Endothelial cell of umbilical vein (primary cell): ENCODE results near the gene LHX1. TPM values are rescaled to one million over a fixed set of nuclear protein-coding genes. Genes with fewer than 3 reads are reported as not detected.

ENCODE experiments used
- BruUV-seq: library from RNA; stranded (reverse); fragments of 400-500 nt; replicated peaks from 2 replicates; lab custom pipeline; 2021; lab: Mats Ljungman, UMichigan
- CTCF ChIA-PET: fragments of 300-600, 350-600 bp; sonication (Branson Sonifier 250); formaldehyde crosslinking; loops from one replicate; lab custom pipeline; 2021; ENCODE audit warnings: antibody characterized with exemption, inconsistent platforms; lab: Charles Lee
- POLR2A ChIA-PET: fragments of 300-600, 350-600 bp; sonication (Branson Sonifier 250); formaldehyde crosslinking; loops from one replicate; lab custom pipeline; 2021; ENCODE audit warnings: antibody characterized with exemption, inconsistent platforms; lab: Charles Lee
- DNase-seq: peaks from one replicate; pipeline ENCODE4 v3.0.0-alpha.2; 2011; ENCODE audit warnings: low read depth, low spot score
- FAIRE-seq: peaks from 2 replicates; lab custom pipeline; 2011; peaks lifted over from hg19 to GRCh38; lab: Jason Lieb, UNC
- H2AFZ ChIP-seq: 2 replicates; pipeline ENCODE4 v1.6.0; 2012; ENCODE audit warnings: low read depth, low read length, control low read depth, inconsistent platforms
- H3K27ac ChIP-seq: 2 replicates; pipeline ENCODE4 v1.5.1; 2011; ENCODE audit warnings: low read depth, mild to moderate bottlenecking, control low read depth, low read length, moderate library complexity; ENCODE audit not compliant: insufficient read depth
- H3K27me3 ChIP-seq, 2 experiments: 2 replicates each; pipeline versions ENCODE4 v1.6.0 to v1.6.1; 2011; ENCODE audit warnings: low read length in 2 of 2, mixed read lengths in 1 of 2; ENCODE audit not compliant: control insufficient read depth in 2 of 2, insufficient read depth in 2 of 2
- H3K36me3 ChIP-seq, 2 experiments: 2 replicates in 1 of 2; 3 replicates in 1 of 2; pipeline ENCODE4 v1.5.1; 2011; ENCODE audit warnings: low read length in 2 of 2, mild to moderate bottlenecking in 1 of 2, moderate library complexity in 1 of 2; ENCODE audit not compliant: control insufficient read depth in 2 of 2, insufficient read depth in 2 of 2; ENCODE audit errors: extremely low read depth in 1 of 2
- H3K4me1 ChIP-seq: 3 replicates; pipeline ENCODE4 v1.5.1; 2011; ENCODE audit warnings: mild to moderate bottlenecking, low read length; ENCODE audit not compliant: control insufficient read depth, insufficient read depth; ENCODE audit errors: extremely low read depth
- H3K4me2 ChIP-seq: 2 replicates; pipeline ENCODE4 v1.6.1; 2011; ENCODE audit warnings: low read length, control low read depth, mixed read lengths; ENCODE audit not compliant: insufficient read depth
- H3K4me3 ChIP-seq, 3 experiments: fragments of 200-600 bp in 1 of 3; sonication (generic), shearing (Covaris generic) in 1 of 3; replicated peaks in 1 of 3; 2 replicates each; pipeline ENCODE4 v1.5.1; 2011 to 2016; ENCODE audit warnings: control low read depth in 3 of 3, low read length in 3 of 3, mild to moderate bottlenecking in 2 of 3, inconsistent platforms in 1 of 3, low read depth in 1 of 3, moderate library complexity in 1 of 3; ENCODE audit not compliant: insufficient read depth in 1 of 3
- H3K79me2 ChIP-seq: 2 replicates; pipeline ENCODE4 v1.6.0; 2012; ENCODE audit warnings: low read length, inconsistent platforms; ENCODE audit not compliant: control insufficient read depth, insufficient read depth
- H3K9ac ChIP-seq: replicated peaks from 2 replicates; pipeline ENCODE3; 2011; ENCODE audit warnings: low read length, control low read depth; ENCODE audit not compliant: insufficient read depth; ENCODE audit errors: extremely low read depth
- H3K9me1 ChIP-seq: replicated peaks from 3 replicates; pipeline ENCODE4 v1.6.0; 2011; ENCODE audit warnings: mild to moderate bottlenecking, low read length; ENCODE audit not compliant: control insufficient read depth, insufficient read depth; ENCODE audit errors: extremely low read depth
- H3K9me3 ChIP-seq: replicated peaks from 2 replicates; pipeline ENCODE4 v1.5.1; 2012; ENCODE audit warnings: low read length, inconsistent platforms; ENCODE audit not compliant: control insufficient read depth, insufficient read depth
- H4K20me1 ChIP-seq: replicated peaks from 2 replicates; pipeline ENCODE3; 2011; ENCODE audit warnings: mild to moderate bottlenecking, low read length; ENCODE audit not compliant: control insufficient read depth, insufficient read depth; ENCODE audit errors: extremely low read depth
- EZH2 ChIP-seq: IDR thresholded peaks from 2 replicates; pipeline ENCODE4 v1.6.1; 2012; ENCODE audit warnings: borderline replicate concordance, low read depth, mild to moderate bottlenecking, moderate library complexity, low read length, inconsistent platforms; ENCODE audit not compliant: severe bottlenecking
- FOS ChIP-seq: IDR thresholded peaks from 2 replicates; pipeline ENCODE4 v1.6.1; 2011; ENCODE audit warnings: mild to moderate bottlenecking, low read length, moderate library complexity, borderline replicate concordance; ENCODE audit not compliant: insufficient read depth
- GATA2 ChIP-seq: IDR thresholded peaks from 2 replicates; pipeline ENCODE4 v1.7.0; 2011; ENCODE audit warnings: low read depth, mild to moderate bottlenecking, moderate library complexity, mixed read lengths, low read length; ENCODE audit not compliant: insufficient read length, insufficient read depth
- JUN ChIP-seq: IDR thresholded peaks from 2 replicates; pipeline ENCODE4 v1.6.1; 2011; ENCODE audit warnings: borderline replicate concordance, low read depth; ENCODE audit not compliant: insufficient read length, insufficient read depth
- MYC ChIP-seq: IDR thresholded peaks from one replicate; pipeline ENCODE4 v1.6.1; 2011; ENCODE audit warnings: mild to moderate bottlenecking, low read depth, low read length
- POLR2A ChIP-seq: IDR thresholded peaks from 2 replicates; pipeline ENCODE4 v1.6.1; 2012; ENCODE audit warnings: low read depth, mild to moderate bottlenecking, control low read depth, low read length
- POLR2AphosphoS5 ChIP-seq: IDR thresholded peaks from 2 replicates; pipeline ENCODE4 v1.6.1; 2012; ENCODE audit warnings: low read depth, mild to moderate bottlenecking, control low read depth, low read length, moderate library complexity; ENCODE audit not compliant: insufficient read depth
- dilution Hi-C: fragments of 300-500 bp; cut with MboI; formaldehyde crosslinking; loops from one replicate; pipeline ENCODE4 v1.15.0; 2019; ENCODE audit warnings: low sequenced_read_pairs; ENCODE audit not compliant: extremely low pct_ligation_motif_present
- intact Hi-C: fragments of 100-400 bp; cut with micrococcal nuclease; formaldehyde crosslinking; loops from one replicate; pipeline ENCODE4 v1.10.0; 2022
- polyA plus RNA-seq, 4 experiments: library from polyadenylated mRNA; depleted of rRNA in 3 of 4; stranded (reverse) in 3 of 4; unstranded in 1 of 4; fragments of >200 nt; gene quantifications; 2 replicates each; pipeline versions ENCODE4 v1.2.1 to v1.2.3, GENCODE V29; 2011 to 2012; ENCODE audit warnings: missing spikeins in 1 of 4
- total RNA-seq: library from RNA; stranded (reverse); gene quantifications from 2 replicates; pipeline ENCODE4 v1.2.3, GENCODE V29; 2021
- TF ChIP-seq, protein P1 (sequence below): IDR thresholded peaks from 2 replicates; pipeline ENCODE4 v1.6.1; 2011; ENCODE audit not compliant: insufficient read depth, insufficient read length
- TF ChIP-seq, protein P2 (sequence below), 2 donors: IDR thresholded peaks; 1 replicate in 1 of 2; 2 replicates in 1 of 2; pipeline ENCODE4 v1.5.1; 2011; ENCODE audit warnings: low read length in 2 of 2, mild to moderate bottlenecking in 2 of 2, moderate library complexity in 2 of 2, control low read depth in 1 of 2, inconsistent platforms in 1 of 2, low read depth in 1 of 2; ENCODE audit not compliant: insufficient read depth in 1 of 2; ENCODE audit errors: extremely low read depth in 1 of 2

The LHX1 gene
- total and polyA plus RNA-seq, 2 donors (not counting 3 experiments of a cell fraction or from before 2014, with no cell fraction given) = not detected

DNA sequence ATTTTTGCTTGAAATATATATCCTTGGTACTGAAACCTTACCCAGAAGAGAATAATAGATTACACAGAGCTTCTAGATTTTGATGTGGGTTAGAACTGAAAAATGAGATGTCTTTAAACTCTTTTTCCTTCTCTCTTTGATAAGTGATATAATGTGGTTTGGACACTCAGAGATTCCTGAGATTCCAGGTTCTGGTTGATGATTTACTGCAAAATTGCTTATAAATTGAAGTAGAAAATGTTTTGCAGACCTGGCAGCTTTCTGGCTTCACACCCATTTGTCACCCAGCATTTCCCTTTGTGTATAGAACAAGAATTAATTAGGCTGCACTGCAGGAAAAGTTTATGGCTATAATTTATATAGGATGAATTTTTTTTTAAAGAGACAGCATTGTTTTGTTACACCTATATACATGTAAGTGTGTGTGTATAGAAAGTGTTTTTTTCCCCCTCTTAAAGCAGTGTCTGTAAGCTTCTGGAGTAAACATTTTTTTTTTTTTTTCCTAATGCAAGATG, 35.0 kb downstream of the LHX1 start:
- CTCF ChIA-PET = interaction anchor here (1.8 kb wide), 1 partner anchor 10 kb away, joined by 5 read pairs; no protein-coding TSS in a partner anchor
- H3K27ac ChIP-seq = no peak overlapping the region
- no peaks in the 10 kb centered on the region for H3K36me3 ChIP-seq
- TF ChIP-seq, protein P1, sequence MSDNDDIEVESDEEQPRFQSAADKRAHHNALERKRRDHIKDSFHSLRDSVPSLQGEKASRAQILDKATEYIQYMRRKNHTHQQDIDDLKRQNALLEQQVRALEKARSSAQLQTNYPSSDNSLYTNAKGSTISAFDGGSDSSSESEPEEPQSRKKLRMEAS = no peak
- TF ChIP-seq FOS (no peak), GATA2 (no peak), POLR2A (no peak), JUN (no peak), MYC (no peak), POLR2AphosphoS5 (no peak), EZH2 (no peak)
- TF ChIP-seq, protein P2, sequence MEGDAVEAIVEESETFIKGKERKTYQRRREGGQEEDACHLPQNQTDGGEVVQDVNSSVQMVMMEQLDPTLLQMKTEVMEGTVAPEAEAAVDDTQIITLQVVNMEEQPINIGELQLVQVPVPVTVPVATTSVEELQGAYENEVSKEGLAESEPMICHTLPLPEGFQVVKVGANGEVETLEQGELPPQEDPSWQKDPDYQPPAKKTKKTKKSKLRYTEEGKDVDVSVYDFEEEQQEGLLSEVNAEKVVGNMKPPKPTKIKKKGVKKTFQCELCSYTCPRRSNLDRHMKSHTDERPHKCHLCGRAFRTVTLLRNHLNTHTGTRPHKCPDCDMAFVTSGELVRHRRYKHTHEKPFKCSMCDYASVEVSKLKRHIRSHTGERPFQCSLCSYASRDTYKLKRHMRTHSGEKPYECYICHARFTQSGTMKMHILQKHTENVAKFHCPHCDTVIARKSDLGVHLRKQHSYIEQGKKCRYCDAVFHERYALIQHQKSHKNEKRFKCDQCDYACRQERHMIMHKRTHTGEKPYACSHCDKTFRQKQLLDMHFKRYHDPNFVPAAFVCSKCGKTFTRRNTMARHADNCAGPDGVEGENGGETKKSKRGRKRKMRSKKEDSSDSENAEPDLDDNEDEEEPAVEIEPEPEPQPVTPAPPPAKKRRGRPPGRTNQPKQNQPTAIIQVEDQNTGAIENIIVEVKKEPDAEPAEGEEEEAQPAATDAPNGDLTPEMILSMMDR (IDR thresholded peaks at IDR 0.05; ENCODE audit: extremely low read depth in 1 of 2, insufficient read depth in 1 of 2, low read depth in 1 of 2, low read length in 2 of 2) = no peak
- intact Hi-C loops = no loop called here
- peaks cover 11% of the 10 kb centered on the region for H4K20me1 ChIP-seq
- dilution Hi-C loops = no loop called here
- H3K4me2 ChIP-seq = no peak overlapping the region
- H3K9me3 ChIP-seq = no peaks in the 10 kb centered on the region
- H3K9ac ChIP-seq = no peak overlapping the region
- H2AFZ ChIP-seq = no peak overlapping the region
- no peaks in the 10 kb centered on the region for H3K4me1 ChIP-seq
- no peaks in the 10 kb centered on the region for H3K27me3 ChIP-seq
- no peak overlapping the region for H3K4me3 ChIP-seq
- H3K9me1 ChIP-seq = no peaks in the 10 kb centered on the region
- DNase-seq (no peak), FAIRE-seq (no peak)
- POLR2A ChIA-PET = no interaction called here
- H3K79me2 ChIP-seq = peaks cover 15% of the 10 kb centered on the region
- BruUV-seq = no TSS peak
